T-helper 1 cell treated with Interleukin-12 subunit alpha and Interleukin-12 subunit beta and Interleukin-4 antibody, amounts not matched to agents 30 μg/mL and 1 μg/mL, for 36 hours (primary cell): ENCODE data around the gene FAM107B.
A peak's percentile ranks its signal among the peaks of the same experiment; 100 is the strongest.

ENCODE experiments used
- H3K27ac Mint-ChIP-seq: one replicate; pipeline ENCODE4 v1.8.0; 2021; ENCODE audit warnings: mild to moderate bottlenecking, mixed read lengths
- H3K27me3 Mint-ChIP-seq: one replicate; pipeline ENCODE4 v1.8.0; 2021; ENCODE audit warnings: low read depth, mixed read lengths
- H3K36me3 Mint-ChIP-seq: one replicate; pipeline ENCODE4 v1.8.0; 2021; ENCODE audit warnings: low read depth, mixed read lengths
- H3K4me1 Mint-ChIP-seq: one replicate; pipeline ENCODE4 v1.8.0; 2021; ENCODE audit warnings: low read depth, mixed read lengths
- H3K4me3 Mint-ChIP-seq: one replicate; pipeline ENCODE4 v1.8.0; 2021; ENCODE audit warnings: mild to moderate bottlenecking, moderate library complexity, mixed read lengths
- H3K9me3 Mint-ChIP-seq: one replicate; pipeline ENCODE4 v1.8.0; 2021; ENCODE audit warnings: mixed read lengths

FAM107B gene

DNA sequence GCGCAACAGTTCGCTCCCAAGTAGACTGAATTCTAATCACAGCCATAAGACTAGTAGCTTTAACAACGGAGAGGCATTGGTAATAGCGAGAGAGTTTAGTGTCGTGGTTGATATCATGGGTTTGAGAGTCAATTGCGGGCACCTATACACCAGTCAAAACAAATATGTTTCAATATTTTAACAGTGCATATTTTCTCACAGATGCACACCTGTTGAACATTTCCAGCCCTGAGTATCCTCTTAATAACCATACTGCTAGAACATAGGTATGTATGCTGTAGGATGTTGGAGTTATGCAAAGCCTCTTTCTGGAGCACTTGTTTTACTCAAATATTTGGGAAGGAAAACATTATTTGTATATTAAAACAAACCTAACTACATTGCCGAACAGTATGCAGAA lies 92.9 kb downstream of the FAM107B start:
- no peaks in the 10 kb centered on the region for H3K9me3 Mint-ChIP-seq
- peaks cover 3% of the 10 kb centered on the region for H3K36me3 Mint-ChIP-seq
- H3K27me3 Mint-ChIP-seq, result no peaks in the 10 kb centered on the region
- H3K27ac Mint-ChIP-seq, result no peak overlapping the region
- H3K4me1 Mint-ChIP-seq, result peaks cover 12% of the 10 kb centered on the region
- H3K4me3 Mint-ChIP-seq, result no peak overlapping the region

DNA sequence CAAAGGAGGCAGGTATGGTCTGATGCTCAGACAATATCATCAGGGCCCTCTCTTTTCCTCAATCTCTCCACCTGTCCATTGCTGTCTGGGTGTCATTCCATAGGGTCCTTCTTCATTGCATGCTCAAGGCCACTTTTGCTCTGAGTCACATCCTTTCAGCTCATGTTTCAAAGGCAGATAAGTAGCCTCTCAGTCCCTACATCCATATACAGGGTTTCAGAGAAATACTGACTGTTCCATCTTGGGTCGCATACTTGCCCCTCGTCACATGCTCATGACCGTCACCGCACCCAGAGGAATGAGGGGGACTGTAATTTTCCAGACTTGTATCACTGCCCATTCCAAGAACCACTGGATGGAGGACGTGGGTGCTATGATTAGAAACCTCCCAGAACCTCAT lies 93.4 kb downstream of the FAM107B start:
- H3K9me3 Mint-ChIP-seq, result no peaks in the 10 kb centered on the region
- H3K4me1 Mint-ChIP-seq, result peaks cover 9% of the 10 kb centered on the region
- no peak overlapping the region for H3K27ac Mint-ChIP-seq
- H3K36me3 Mint-ChIP-seq, result peaks cover 3% of the 10 kb centered on the region
- H3K4me3 Mint-ChIP-seq, result no peak overlapping the region
- H3K27me3 Mint-ChIP-seq, result no peaks in the 10 kb centered on the region

DNA sequence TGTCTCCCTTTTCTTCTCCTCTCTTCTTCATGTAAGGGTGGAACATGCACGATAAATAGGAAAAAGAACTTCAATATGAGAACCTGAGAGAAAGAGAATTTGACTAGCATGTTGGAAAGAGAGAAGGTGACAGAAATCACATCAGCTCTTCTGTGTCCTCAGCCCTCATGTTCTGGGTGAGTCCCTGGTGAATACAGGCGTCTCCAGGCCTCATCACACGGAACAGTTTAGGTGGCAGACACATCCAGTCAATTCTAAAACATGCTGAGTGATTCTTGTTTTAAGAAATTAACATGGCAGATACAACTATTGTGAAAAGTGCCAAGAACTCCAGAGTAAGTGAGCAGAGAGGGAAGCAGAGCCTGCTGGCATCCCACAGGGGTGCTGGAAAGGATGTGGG lies 96.1 kb downstream of the FAM107B start:
- H3K27ac Mint-ChIP-seq, result no peak overlapping the region
- no peaks in the 10 kb centered on the region for H3K9me3 Mint-ChIP-seq
- H3K4me3 Mint-ChIP-seq, result no peak overlapping the region
- H3K36me3 Mint-ChIP-seq, result peaks cover 3% of the 10 kb centered on the region
- H3K27me3 Mint-ChIP-seq, result no peaks in the 10 kb centered on the region
- H3K4me1 Mint-ChIP-seq, result no peaks in the 10 kb centered on the region

- Mint-ChIP-seq H3K27me3 (peaks cover 5% of the 10 kb centered on the region), H3K9me3 (no peaks in the 10 kb centered on the region), H3K4me3 (no peak overlapping the region), H3K36me3 (peaks cover 3% of the 10 kb centered on the region), H3K27ac (no peak overlapping the region), H3K4me1 (peaks cover 3% of the 10 kb centered on the region)
Observed at GRCh38 chr10:14676732-14677131, 98.0 kb downstream of the FAM107B start.

GRCh38 chr10:14674376-14675050 lies 100.2 kb downstream of the FAM107B start:
- H3K27me3 Mint-ChIP-seq, result peaks cover 7% of the 10 kb centered on the region
- H3K4me3 Mint-ChIP-seq, result no peak overlapping the region
- H3K9me3 Mint-ChIP-seq, result peaks cover 2% of the 10 kb centered on the region
- no peak overlapping the region for H3K27ac Mint-ChIP-seq
- no peaks in the 10 kb centered on the region for H3K36me3 Mint-ChIP-seq
- peaks cover 5% of the 10 kb centered on the region for H3K4me1 Mint-ChIP-seq

DNA sequence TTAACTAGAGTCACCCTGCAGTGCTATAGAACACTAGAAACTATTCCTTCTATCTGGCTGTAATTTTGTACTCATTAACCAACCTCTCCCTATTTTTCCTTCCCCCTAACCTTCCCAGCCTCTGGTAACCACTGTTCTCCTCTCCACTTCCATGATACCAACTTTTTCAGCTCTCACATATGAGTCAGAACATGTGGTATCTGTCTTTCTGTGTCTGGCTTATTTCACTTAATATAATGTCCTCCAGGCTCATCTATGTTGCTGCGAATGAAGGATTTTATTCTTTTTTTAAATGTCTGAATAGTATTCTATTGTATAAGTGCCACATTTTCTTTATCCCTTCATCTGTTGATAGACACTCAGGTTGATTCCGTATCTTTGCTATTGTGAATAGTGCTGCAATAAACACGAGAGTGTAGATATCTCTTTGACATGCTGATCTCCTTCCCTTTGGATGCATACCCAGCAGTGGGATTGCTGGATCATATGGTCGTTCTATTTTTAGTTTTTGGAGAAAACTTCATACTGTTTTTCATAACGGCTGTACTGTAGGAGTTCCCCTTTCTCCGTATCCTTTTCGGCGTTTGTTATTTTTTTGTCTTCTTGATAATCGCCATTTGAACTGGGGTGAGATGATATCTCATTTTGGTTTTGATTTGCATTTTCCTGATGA lies 101.4 kb downstream of the FAM107B start:
- no peak overlapping the region for H3K4me3 Mint-ChIP-seq
- H3K27ac Mint-ChIP-seq, result no peak overlapping the region
- H3K9me3 Mint-ChIP-seq, result peaks cover 5% of the 10 kb centered on the region
- peaks cover 8% of the 10 kb centered on the region for H3K4me1 Mint-ChIP-seq
- H3K36me3 Mint-ChIP-seq, result no peaks in the 10 kb centered on the region
- H3K27me3 Mint-ChIP-seq, result peaks cover 9% of the 10 kb centered on the region

DNA sequence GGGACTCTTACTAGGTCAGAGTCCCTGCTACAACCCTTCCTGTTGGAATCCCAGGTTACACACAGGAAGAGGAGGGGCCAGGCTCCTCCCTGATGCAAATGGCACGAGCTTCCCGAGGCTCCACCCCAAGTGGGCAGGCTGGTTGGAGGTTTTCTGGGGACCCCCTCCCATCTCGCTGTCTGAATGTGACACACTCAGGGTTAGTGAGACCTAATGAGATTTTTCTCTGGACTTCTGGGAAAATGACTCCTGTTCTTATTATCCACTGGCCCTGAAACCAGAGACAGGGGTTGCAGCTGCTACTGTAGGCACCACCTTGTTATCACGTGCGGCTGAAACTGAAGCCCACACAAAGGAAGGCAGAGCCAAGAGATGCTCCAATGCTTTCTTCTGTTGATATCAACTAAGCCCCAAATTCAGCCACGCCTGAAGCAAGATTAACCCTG lies 103.3 kb downstream of the FAM107B start:
- peaks cover 17% of the 10 kb centered on the region for H3K9me3 Mint-ChIP-seq
- H3K4me3 Mint-ChIP-seq, result no peak overlapping the region
- no peak overlapping the region for H3K27ac Mint-ChIP-seq
- peaks cover 7% of the 10 kb centered on the region for H3K36me3 Mint-ChIP-seq
- peaks cover 9% of the 10 kb centered on the region for H3K27me3 Mint-ChIP-seq
- peaks cover 8% of the 10 kb centered on the region for H3K4me1 Mint-ChIP-seq

GRCh38 chr10:14670551-14671240 lies 104.0 kb downstream of the FAM107B start:
- Mint-ChIP-seq H3K27me3 (peaks cover 9% of the 10 kb centered on the region), H3K4me3 (no peak overlapping the region), H3K36me3 (peaks cover 14% of the 10 kb centered on the region), H3K9me3 (peaks cover 24% of the 10 kb centered on the region), H3K27ac (no peak overlapping the region), H3K4me1 (peaks cover 8% of the 10 kb centered on the region)

- H3K4me1 Mint-ChIP-seq, result peaks cover 12% of the 10 kb centered on the region
- H3K4me3 Mint-ChIP-seq, result no peak overlapping the region
- peaks cover 17% of the 10 kb centered on the region for H3K36me3 Mint-ChIP-seq
Observed at GRCh38 chr10:14669576-14669975, 105.1 kb downstream of the FAM107B start.

DNA sequence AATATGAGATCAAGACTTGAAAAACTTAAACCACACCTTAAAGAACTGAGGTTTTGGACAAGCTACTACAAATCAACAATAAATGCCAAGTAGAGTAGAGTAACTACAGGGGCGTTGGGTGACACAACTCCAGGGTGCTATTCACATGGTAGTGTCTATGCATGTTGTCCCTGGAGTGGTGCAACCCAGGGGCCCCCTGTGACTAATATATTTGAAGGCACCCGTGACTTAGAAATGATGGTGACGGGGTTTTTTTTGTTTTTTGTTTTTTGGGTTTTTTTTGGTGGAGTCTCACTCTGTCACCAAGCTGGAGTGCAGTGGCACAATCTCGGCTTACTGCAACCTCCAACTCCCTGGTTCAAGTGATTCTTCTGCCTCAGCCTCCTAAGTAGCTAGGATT lies 106.9 kb downstream of the FAM107B start:
- H3K36me3 Mint-ChIP-seq, result peaks cover 21% of the 10 kb centered on the region
- no peak overlapping the region for H3K4me3 Mint-ChIP-seq
- peaks cover 15% of the 10 kb centered on the region for H3K4me1 Mint-ChIP-seq
- H3K9me3 Mint-ChIP-seq, result peaks cover 35% of the 10 kb centered on the region
- peaks cover 3% of the 10 kb centered on the region for H3K27me3 Mint-ChIP-seq
- no peak overlapping the region for H3K27ac Mint-ChIP-seq

More at GRCh38 chr10:14669576-14669975, 105.1 kb downstream of the FAM107B start:
- peaks cover 9% of the 10 kb centered on the region for H3K27me3 Mint-ChIP-seq
- peaks cover 27% of the 10 kb centered on the region for H3K9me3 Mint-ChIP-seq
- H3K27ac Mint-ChIP-seq, result no peak overlapping the region

GRCh38 chr10:14667280-14667679 lies 107.4 kb downstream of the FAM107B start:
- H3K4me1 Mint-ChIP-seq, result peaks cover 15% of the 10 kb centered on the region
- peaks cover 3% of the 10 kb centered on the region for H3K27me3 Mint-ChIP-seq
- peaks cover 24% of the 10 kb centered on the region for H3K36me3 Mint-ChIP-seq
- H3K9me3 Mint-ChIP-seq, result peaks cover 39% of the 10 kb centered on the region
- no peak overlapping the region for H3K4me3 Mint-ChIP-seq
- no peak overlapping the region for H3K27ac Mint-ChIP-seq

- no peak overlapping the region for H3K4me3 Mint-ChIP-seq
- peaks cover 26% of the 10 kb centered on the region for H3K36me3 Mint-ChIP-seq
- peak overlapping the region; percentile 35 for H3K27ac Mint-ChIP-seq
- H3K27me3 Mint-ChIP-seq, result peaks cover 3% of the 10 kb centered on the region
- peaks cover 22% of the 10 kb centered on the region for H3K4me1 Mint-ChIP-seq
- H3K9me3 Mint-ChIP-seq, result peaks cover 48% of the 10 kb centered on the region
Observed at GRCh38 chr10:14665865-14666857, 108.5 kb downstream of the FAM107B start.

DNA sequence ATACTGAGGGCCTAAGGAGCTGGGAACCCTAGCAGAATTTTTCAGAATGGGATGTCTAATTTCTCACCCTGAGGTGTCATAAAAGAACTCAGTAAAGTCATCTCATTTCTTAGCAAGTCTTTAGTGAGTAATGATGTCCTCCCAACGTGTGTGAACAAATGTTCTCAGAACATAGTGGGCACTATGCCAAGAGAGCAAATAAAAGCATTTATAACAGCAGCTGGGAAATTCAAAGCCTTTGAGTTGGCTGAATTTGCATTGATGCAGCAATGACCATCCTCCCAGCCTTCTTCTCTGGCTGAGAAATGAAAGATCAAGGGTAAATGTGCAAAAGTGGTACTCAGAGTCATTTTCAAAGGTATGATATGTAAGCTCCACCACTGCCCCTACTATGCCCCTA lies 109.4 kb downstream of the FAM107B start:
- Mint-ChIP-seq H3K9me3 (peaks cover 56% of the 10 kb centered on the region), H3K36me3 (peaks cover 32% of the 10 kb centered on the region), H3K4me1 (peaks cover 31% of the 10 kb centered on the region), H3K27ac (peak overlapping the region; percentile 24), H3K27me3 (peaks cover 3% of the 10 kb centered on the region), H3K4me3 (no peak overlapping the region)

DNA sequence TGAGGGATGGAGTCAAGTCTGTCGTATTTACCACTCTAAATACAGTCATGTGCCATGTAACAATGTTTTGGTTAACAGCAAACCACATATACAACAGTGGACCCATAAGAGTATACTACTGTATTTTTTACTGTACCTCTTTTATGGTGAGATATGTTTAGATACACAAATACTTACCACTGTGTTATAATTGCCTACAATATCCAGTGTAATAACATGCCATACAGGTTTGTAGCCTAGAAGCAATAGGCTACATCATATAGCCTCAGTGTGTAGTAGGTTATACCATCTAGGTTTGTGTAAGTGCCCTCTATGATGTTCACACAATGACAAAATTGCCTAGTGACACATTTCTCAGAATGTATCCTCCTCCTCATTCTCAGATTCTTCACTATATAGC lies 110.4 kb downstream of the FAM107B start:
- Mint-ChIP-seq H3K9me3 (peaks cover 53% of the 10 kb centered on the region), H3K36me3 (peaks cover 32% of the 10 kb centered on the region), H3K27me3 (no peaks in the 10 kb centered on the region), H3K4me1 (peaks cover 37% of the 10 kb centered on the region), H3K27ac (no peak overlapping the region), H3K4me3 (no peak overlapping the region)
